Fibroblast of pulmonary artery (primary cell): Measurements from ENCODE around the gene REX1BD.

Experiments
- DNase-seq: peaks from one replicate; pipeline ENCODE4 v3.0.0-alpha.2; 2010; ENCODE audit warnings: low read depth
- H3K4me3 ChIP-seq: replicated peaks from 2 replicates; pipeline ENCODE4 v1.5.1; 2011; ENCODE audit warnings: low read depth, mild to moderate bottlenecking, control low read depth, low read length, moderate library complexity
- TF ChIP-seq, protein P1 (sequence below): IDR thresholded peaks from 2 replicates; pipeline ENCODE4 v1.5.1; 2011; ENCODE audit warnings: mild to moderate bottlenecking, control low read depth, low read length, inconsistent platforms; ENCODE audit errors: missing control alignments

Gene REX1BD

DNA sequence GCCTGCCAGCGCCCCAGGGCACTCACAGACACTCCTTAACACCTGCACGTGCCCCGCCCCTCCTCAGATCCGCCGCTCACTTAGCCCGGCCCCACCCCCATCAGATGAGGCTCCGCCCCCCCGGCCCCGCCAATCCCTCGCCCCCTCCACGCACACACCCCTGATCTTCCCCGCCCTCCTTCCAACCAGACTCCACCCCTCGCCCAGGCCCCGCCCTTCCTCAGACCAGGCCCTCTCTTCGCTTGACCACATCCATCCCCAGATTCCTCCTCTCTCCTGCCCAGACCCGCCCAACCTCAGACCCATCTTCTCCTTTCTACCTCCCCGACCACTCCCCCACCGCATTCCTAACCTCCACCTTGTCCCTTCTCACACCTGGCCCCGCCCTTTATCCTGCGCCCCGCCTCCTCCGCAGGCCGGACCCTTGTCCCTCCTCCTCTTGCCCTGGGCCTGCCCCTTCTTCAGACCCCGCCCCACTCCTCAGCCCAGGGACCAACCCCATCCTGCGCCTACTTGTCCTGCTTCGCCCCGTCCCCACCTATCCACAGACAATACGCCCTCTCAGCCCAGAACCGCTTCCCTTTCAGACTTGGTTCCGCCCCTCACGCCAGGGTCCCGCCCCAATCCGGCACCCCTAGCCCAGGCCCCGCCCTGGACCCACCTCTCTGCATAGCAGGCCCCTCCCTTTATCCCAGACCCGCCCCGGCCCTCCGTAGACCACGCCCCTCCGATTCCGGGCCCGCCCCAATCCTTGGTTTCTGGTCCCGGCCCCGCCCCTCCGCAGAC lies 47.8 kb downstream of the REX1BD start:
- H3K4me3 ChIP-seq, result peak overlapping the region; percentile 74
- peak; percentile 97 for DNase-seq
- TF ChIP-seq, protein P1, sequence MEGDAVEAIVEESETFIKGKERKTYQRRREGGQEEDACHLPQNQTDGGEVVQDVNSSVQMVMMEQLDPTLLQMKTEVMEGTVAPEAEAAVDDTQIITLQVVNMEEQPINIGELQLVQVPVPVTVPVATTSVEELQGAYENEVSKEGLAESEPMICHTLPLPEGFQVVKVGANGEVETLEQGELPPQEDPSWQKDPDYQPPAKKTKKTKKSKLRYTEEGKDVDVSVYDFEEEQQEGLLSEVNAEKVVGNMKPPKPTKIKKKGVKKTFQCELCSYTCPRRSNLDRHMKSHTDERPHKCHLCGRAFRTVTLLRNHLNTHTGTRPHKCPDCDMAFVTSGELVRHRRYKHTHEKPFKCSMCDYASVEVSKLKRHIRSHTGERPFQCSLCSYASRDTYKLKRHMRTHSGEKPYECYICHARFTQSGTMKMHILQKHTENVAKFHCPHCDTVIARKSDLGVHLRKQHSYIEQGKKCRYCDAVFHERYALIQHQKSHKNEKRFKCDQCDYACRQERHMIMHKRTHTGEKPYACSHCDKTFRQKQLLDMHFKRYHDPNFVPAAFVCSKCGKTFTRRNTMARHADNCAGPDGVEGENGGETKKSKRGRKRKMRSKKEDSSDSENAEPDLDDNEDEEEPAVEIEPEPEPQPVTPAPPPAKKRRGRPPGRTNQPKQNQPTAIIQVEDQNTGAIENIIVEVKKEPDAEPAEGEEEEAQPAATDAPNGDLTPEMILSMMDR, result no peak

GRCh38 chr19:18636969-18637629 lies 48.5 kb downstream of the REX1BD start, which contains the start of gene KLHL26:
Gene KLHL26 (plus strand): TSS chr19:18637028. CDS start chr19:18637055, 27 bp downstream.
- peak within 1 kb of the TSS; percentile 74 for H3K4me3 ChIP-seq
- DNase-seq, result no peak
- TF ChIP-seq, protein P1, result no peak

DNA sequence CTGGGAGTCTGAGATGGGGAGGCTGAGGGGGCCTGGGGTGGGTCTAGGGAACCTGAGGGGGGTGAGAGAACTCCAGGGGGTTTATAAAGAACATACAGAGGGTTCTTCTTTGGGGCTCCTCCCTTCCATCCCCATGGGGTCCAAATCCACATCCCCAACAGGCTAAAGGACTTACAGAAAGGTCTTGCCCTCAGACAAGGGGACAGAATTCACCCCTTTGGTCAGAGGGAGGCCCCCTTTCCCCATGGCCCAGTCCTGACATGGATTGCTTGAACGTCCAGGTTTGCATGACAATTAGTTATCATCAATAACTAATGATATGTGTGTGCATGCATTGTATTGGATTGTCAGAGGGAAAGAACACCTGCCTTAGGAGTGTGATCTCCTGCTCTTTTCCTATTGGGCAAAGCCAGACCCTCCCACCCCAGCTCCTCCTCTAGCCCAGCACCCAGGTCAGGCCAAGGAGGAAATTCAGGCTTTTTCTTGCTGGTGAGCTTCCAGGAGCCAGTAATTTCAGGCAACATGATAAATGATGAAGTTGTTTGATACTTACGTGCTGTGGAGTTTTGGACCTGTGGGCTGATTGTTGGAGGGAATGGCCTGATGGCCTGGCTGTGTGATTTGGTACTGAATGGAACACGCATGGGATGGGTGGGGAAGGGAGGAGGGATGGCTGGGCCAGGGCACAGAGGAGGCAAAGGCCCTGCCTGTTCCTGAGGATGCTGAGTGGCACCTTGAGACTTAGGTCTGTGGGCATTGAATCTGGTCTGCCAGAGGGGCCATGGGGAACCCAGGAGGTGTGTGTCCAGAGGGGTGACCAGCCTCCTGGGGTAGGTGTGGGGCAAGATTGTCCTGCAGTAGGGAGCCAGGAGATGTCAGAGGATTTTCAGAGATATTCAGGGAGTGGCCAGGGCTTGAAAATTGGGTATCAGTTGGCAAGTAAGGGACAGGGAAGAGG lies 49.4 kb downstream of the REX1BD start:
- no peak for DNase-seq
- TF ChIP-seq, protein P1, result no peak
- peak overlapping the region; percentile 74 for H3K4me3 ChIP-seq

DNA sequence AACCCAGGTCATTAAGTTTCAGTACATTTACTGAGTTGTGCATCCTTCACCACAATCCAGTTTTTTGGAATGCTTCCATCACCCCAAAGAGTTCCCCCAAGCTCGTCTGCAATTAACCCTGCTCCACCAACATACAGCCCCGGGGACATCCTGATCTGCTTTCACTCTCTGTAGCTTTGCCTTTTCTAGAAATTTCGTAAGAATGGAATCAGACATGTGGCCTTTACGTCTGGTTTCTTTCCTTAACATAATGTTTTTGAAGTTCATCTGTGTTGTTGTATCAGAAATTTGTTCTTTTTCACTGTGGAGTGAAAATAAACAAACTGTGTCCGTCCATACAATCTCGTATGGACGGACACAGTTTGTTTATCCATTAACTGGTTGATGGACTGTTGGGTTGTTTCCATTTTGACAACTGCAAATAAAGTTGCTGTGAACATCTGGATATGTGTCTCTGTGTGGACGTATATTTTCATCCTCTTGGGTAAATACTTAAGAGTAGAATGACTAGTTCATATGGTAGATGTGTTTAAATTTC lies 51.2 kb downstream of the REX1BD start:
- no peak overlapping the region for H3K4me3 ChIP-seq
- TF ChIP-seq, protein P1, result no peak
- DNase-seq, result no peak
